ENCODE results near the gene FCER1G. TPM values are rescaled to one million over a fixed set of nuclear protein-coding genes. Genes with fewer than 3 reads are reported as not detected.

Gene FCER1G
- total and polyA plus RNA-seq, 9 of the 15 experiments (the other 6 are each of a cell fraction or from before 2014, with no cell fraction given), result 0.15 to 0.69 (median 0.31) TPM; not detected in 2

DNA sequence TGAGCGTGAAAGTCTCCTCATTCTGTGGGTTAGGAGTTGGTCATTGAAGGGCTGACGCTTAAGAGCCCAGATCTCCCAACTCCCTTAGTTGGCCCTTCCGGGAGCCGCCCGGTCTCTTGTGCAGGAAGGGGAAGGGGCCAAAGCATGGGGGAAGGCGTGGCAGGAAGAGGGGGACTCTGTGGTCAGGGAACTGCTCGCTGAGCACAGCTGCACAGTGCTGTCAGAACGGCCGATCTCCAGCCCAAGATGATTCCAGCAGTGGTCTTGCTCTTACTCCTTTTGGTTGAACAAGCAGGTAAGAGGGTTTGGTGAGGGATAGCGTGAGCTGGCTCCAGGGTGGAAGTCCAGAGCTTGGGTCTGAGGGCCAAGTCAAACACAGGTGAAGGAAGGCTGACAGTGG lies at the start of gene FCER1G (continued):
- TF ChIP-seq XRCC4 (IDR thresholded peaks at IDR 0.05; ENCODE audit: extremely low read depth, insufficient read depth, insufficient read length) (no peak), ZNF785 (CRISPR knock-in tag; IDR thresholded peaks at IDR 0.05) (no peak), PTRF (tag; IDR thresholded peaks at IDR 0.05) (no peak), POLR2G (IDR thresholded peaks at IDR 0.05; ENCODE audit: low read depth, low read length) (0 out of 2 replicates have a peak, but pooled peaks have one; percentile 29), POLR3G (IDR thresholded peaks at IDR 0.05; ENCODE audit: extremely low read depth, insufficient read length, insufficient replicate concordance) (no peak), ZNF212 (CRISPR knock-in tag; IDR thresholded peaks at IDR 0.05) (no peak), LEF1 (IDR thresholded peaks at IDR 0.05) (no peak), NR2C1 (IDR thresholded peaks at IDR 0.05) (no peak), NR2C1 (tag; IDR thresholded peaks at IDR 0.05) (no peak), ARID1B (IDR thresholded peaks at IDR 0.05) (no peak), GATAD2B (IDR thresholded peaks at IDR 0.05; ENCODE audit: borderline replicate concordance) (no peak), ZNF778 (CRISPR knock-in tag; IDR thresholded peaks at IDR 0.05) (no peak), ZNF133 (CRISPR knock-in tag; IDR thresholded peaks at IDR 0.05) (no peak), TSC22D4 (tag; IDR thresholded peaks at IDR 0.05) (no peak), CAMTA2 (CRISPR knock-in tag; conservative IDR thresholded peaks at IDR 0.05) (no peak), ZNF586 (CRISPR knock-in tag; conservative IDR thresholded peaks at IDR 0.05) (no peak), HEY1 (CRISPR knock-in tag; IDR thresholded peaks at IDR 0.05; ENCODE audit: borderline replicate concordance) (no peak), KDM1A (IDR thresholded peaks at IDR 0.05) (no peak), POLR2A (conservative IDR thresholded peaks at IDR 0.05) (peak; percentile 41; the same call in 1 of the 2 replicates), ZNF75A (CRISPR knock-in tag; IDR thresholded peaks at IDR 0.05) (no peak), MAFF (IDR thresholded peaks at IDR 0.05; ENCODE audit: low read length) (no peak), MEF2A (IDR thresholded peaks at IDR 0.05; ENCODE audit: control insufficient read depth, low read depth, low read length) (no peak)
- TF ChIP-seq, protein P1, sequence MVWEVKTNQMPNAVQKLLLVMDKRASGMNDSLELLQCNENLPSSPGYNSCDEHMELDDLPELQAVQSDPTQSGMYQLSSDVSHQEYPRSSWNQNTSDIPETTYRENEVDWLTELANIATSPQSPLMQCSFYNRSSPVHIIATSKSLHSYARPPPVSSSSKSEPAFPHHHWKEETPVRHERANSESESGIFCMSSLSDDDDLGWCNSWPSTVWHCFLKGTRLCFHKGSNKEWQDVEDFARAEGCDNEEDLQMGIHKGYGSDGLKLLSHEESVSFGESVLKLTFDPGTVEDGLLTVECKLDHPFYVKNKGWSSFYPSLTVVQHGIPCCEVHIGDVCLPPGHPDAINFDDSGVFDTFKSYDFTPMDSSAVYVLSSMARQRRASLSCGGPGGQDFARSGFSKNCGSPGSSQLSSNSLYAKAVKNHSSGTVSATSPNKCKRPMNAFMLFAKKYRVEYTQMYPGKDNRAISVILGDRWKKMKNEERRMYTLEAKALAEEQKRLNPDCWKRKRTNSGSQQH (CRISPR knock-in tag; IDR thresholded peaks at IDR 0.05), result no peak
- TF ChIP-seq, protein P2, sequence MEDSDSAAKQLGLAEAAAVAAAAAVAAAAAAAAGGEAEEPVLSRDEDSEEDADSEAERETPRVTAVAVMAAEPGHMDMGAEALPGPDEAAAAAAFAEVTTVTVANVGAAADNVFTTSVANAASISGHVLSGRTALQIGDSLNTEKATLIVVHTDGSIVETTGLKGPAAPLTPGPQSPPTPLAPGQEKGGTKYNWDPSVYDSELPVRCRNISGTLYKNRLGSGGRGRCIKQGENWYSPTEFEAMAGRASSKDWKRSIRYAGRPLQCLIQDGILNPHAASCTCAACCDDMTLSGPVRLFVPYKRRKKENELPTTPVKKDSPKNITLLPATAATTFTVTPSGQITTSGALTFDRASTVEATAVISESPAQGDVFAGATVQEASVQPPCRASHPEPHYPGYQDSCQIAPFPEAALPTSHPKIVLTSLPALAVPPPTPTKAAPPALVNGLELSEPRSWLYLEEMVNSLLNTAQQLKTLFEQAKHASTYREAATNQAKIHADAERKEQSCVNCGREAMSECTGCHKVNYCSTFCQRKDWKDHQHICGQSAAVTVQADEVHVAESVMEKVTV (CRISPR knock-in tag; IDR thresholded peaks at IDR 0.05), result no peak
- TF ChIP-seq, protein P3, sequence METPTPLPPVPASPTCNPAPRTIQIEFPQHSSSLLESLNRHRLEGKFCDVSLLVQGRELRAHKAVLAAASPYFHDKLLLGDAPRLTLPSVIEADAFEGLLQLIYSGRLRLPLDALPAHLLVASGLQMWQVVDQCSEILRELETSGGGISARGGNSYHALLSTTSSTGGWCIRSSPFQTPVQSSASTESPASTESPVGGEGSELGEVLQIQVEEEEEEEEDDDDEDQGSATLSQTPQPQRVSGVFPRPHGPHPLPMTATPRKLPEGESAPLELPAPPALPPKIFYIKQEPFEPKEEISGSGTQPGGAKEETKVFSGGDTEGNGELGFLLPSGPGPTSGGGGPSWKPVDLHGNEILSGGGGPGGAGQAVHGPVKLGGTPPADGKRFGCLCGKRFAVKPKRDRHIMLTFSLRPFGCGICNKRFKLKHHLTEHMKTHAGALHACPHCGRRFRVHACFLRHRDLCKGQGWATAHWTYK (CRISPR knock-in tag; IDR thresholded peaks at IDR 0.05), result 0 out of 2 replicates have a peak, but pooled peaks have one; percentile 36
